Caco-2 (cell line): ENCODE measurements around the gene NUMB. TPM values are rescaled to one million over a fixed set of nuclear protein-coding genes. Genes with fewer than 3 reads are reported as not detected.
"Not testable (repeated sequence)": the region's sequence is repeated elsewhere in the genome, so short reads cannot be mapped to it uniquely, and the experiment has no call there.

Experiments used
- BruUV-seq: library from RNA; stranded (reverse); fragments of 400-500 nt; replicated peaks from 2 replicates; lab custom pipeline; 2021; lab: Mats Ljungman, UMichigan
- CTCF ChIA-PET: fragments of 300-600 bp; sonication (Branson Sonifier 250); formaldehyde crosslinking; loops from one replicate; lab custom pipeline; 2022; ENCODE audit warnings: antibody characterized with exemption; lab: Charles Lee
- POLR2A ChIA-PET: fragments of 300-600 bp; sonication (Branson Sonifier 250); formaldehyde crosslinking; loops from one replicate; lab custom pipeline; 2022; ENCODE audit warnings: antibody characterized with exemption; lab: Charles Lee
- DNase-seq, 2 experiments: peaks; one replicate each; pipeline versions ENCODE4 v3.0.0 to v3.0.0-alpha.2; 2020 to 2022
- H3K27me3 ChIP-seq: replicated peaks from 2 replicates; pipeline ENCODE4 v1.6.0; 2011; ENCODE audit warnings: low read length; ENCODE audit not compliant: control insufficient read depth, insufficient read depth
- H3K36me3 ChIP-seq: 2 replicates; pipeline ENCODE4 v1.5.1; 2011; ENCODE audit warnings: low read length; ENCODE audit not compliant: control insufficient read depth, insufficient read depth
- H3K4me1 ChIP-seq: fragments of 250-450 bp; sonication (Bioruptor Pico); 2 replicates; pipeline ENCODE4 v1.5.1; 2020; ENCODE audit warnings: mild to moderate bottlenecking
- H3K4me3 ChIP-seq: 2 replicates; pipeline ENCODE4 v1.5.1; 2011; ENCODE audit warnings: low read depth, mild to moderate bottlenecking, control low read depth, low read length
- H3K9me3 ChIP-seq: fragments of 250-450 bp; sonication (Bioruptor Pico); 2 replicates; pipeline ENCODE4 v1.5.1; 2020; ENCODE audit warnings: mild to moderate bottlenecking, moderate library complexity
- H3K27ac Mint-ChIP-seq: one replicate; pipeline ENCODE4 v1.8.0; 2022; ENCODE audit warnings: mixed read lengths; ENCODE audit not compliant: unreplicated experiment
- H3K27me3 Mint-ChIP-seq: one replicate; pipeline ENCODE4 v1.8.0; 2022; ENCODE audit warnings: mixed read lengths; ENCODE audit not compliant: insufficient read depth, unreplicated experiment
- H3K36me3 Mint-ChIP-seq: one replicate; pipeline ENCODE4 v1.8.0; 2022; ENCODE audit warnings: mild to moderate bottlenecking, mixed read lengths; ENCODE audit not compliant: insufficient read depth, unreplicated experiment
- H3K4me1 Mint-ChIP-seq: one replicate; pipeline ENCODE4 v1.8.0; 2022; ENCODE audit warnings: low read depth, mixed read lengths; ENCODE audit not compliant: unreplicated experiment
- H3K4me3 Mint-ChIP-seq: one replicate; pipeline ENCODE4 v1.8.0; 2022; ENCODE audit warnings: mild to moderate bottlenecking, moderate library complexity, mixed read lengths; ENCODE audit not compliant: unreplicated experiment
- H3K9me3 Mint-ChIP-seq: one replicate; pipeline ENCODE4 v1.8.0; 2022; ENCODE audit warnings: mixed read lengths; ENCODE audit not compliant: unreplicated experiment
- CTCF ChIP-seq, 2 experiments: fragments of 200-600 bp in 1 of 2; IDR thresholded peaks; 1 replicate in 1 of 2; 2 replicates in 1 of 2; pipeline versions ENCODE4 v1.5.1 to v1.8.0; 2011 to 2022; ENCODE audit warnings: antibody characterized with exemption in 1 of 2, control low read depth in 1 of 2, inconsistent platforms in 1 of 2, low read depth in 1 of 2, low read length in 1 of 2, mild to moderate bottlenecking in 1 of 2, moderate library complexity in 1 of 2; ENCODE audit not compliant: insufficient read depth in 1 of 2, severe bottlenecking in 1 of 2, unreplicated experiment in 1 of 2
- intact Hi-C: fragments of 100-400 bp; cut with micrococcal nuclease; formaldehyde crosslinking; loops from one replicate; pipeline ENCODE4 v1.10.0; 2022; ENCODE audit not compliant: unreplicated experiment
- total RNA-seq: library from RNA; stranded (reverse); gene quantifications from 2 replicates; pipeline ENCODE4 v1.2.3, GENCODE V29; 2022

Gene NUMB
- total RNA-seq, 1 experiment from 2014 or later: 67.6 TPM

GRCh38 chr14:73364559-73364958, 93.8 kb downstream of the NUMB start:
- TF ChIP-seq CTCF (IDR thresholded peaks at IDR 0.05; ENCODE audit: insufficient read depth in 1 of 2, low read depth in 1 of 2, low read length in 1 of 2, severe bottlenecking in 1 of 2, unreplicated experiment in 1 of 2): no peak
- intact Hi-C loops: no loop called here
- H3K4me3 ChIP-seq: no peak overlapping the region
- no TSS peak for BruUV-seq
- Mint-ChIP-seq H3K4me3 (no peak overlapping the region), H3K36me3 (no peaks in the 10 kb centered on the region), H3K27ac (no peak overlapping the region), H3K4me1 (peaks cover 5% of the 10 kb centered on the region), H3K9me3 (no peaks in the 10 kb centered on the region), H3K27me3 (no peaks in the 10 kb centered on the region)
- CTCF ChIA-PET: no interaction called here
- no peak for DNase-seq
- H3K9me3 ChIP-seq: no peaks in the 10 kb centered on the region
- no peaks in the 10 kb centered on the region for H3K27me3 ChIP-seq
- H3K36me3 ChIP-seq: no peaks in the 10 kb centered on the region
- H3K4me1 ChIP-seq: no peaks in the 10 kb centered on the region
- POLR2A ChIA-PET: no interaction called here

- no peak overlapping the region for H3K4me3 Mint-ChIP-seq
- CTCF ChIA-PET: no interaction called here
- Histone ChIP-seq H3K27me3 (no peaks in the 10 kb centered on the region), H3K36me3 (no peaks in the 10 kb centered on the region), H3K4me3 (no peak overlapping the region), H3K4me1 (no peaks in the 10 kb centered on the region), H3K9me3 (no peaks in the 10 kb centered on the region)
- H3K9me3 Mint-ChIP-seq: no peaks in the 10 kb centered on the region
- TF ChIP-seq CTCF (IDR thresholded peaks at IDR 0.05; ENCODE audit: insufficient read depth in 1 of 2, low read depth in 1 of 2, low read length in 1 of 2, severe bottlenecking in 1 of 2, unreplicated experiment in 1 of 2): no peak
- H3K36me3 Mint-ChIP-seq: no peaks in the 10 kb centered on the region
- no peaks in the 10 kb centered on the region for H3K27me3 Mint-ChIP-seq
- no TSS peak for BruUV-seq
- DNase-seq: no peak
- no peak overlapping the region for H3K27ac Mint-ChIP-seq
- POLR2A ChIA-PET: no interaction called here
- peaks cover 14% of the 10 kb centered on the region for H3K4me1 Mint-ChIP-seq
- intact Hi-C loops: no loop called here
Measured at GRCh38 chr14:73359445-73359844, 98.9 kb downstream of the NUMB start.

GRCh38 chr14:73358187-73358586, 100.2 kb downstream of the NUMB start:
- H3K9me3 Mint-ChIP-seq: no peaks in the 10 kb centered on the region
- no peaks in the 10 kb centered on the region for H3K36me3 Mint-ChIP-seq
- intact Hi-C loops: no loop called here
- Histone ChIP-seq H3K27me3 (no peaks in the 10 kb centered on the region), H3K36me3 (no peaks in the 10 kb centered on the region), H3K9me3 (no peaks in the 10 kb centered on the region), H3K4me1 (no peaks in the 10 kb centered on the region), H3K4me3 (no peak overlapping the region)
- TF ChIP-seq CTCF (IDR thresholded peaks at IDR 0.05; ENCODE audit: insufficient read depth in 1 of 2, low read depth in 1 of 2, low read length in 1 of 2, severe bottlenecking in 1 of 2, unreplicated experiment in 1 of 2): no peak
- no TSS peak for BruUV-seq
- ChIA-PET CTCF (interaction anchor here (1.0 kb wide), 1 partner anchor 114 kb away, joined by 4 read pairs; no protein-coding TSS in a partner anchor), POLR2A (no interaction called here)
- peaks cover 14% of the 10 kb centered on the region for H3K4me1 Mint-ChIP-seq
- peak in 1 of 2 experiments; percentile 8 for DNase-seq
- no peak overlapping the region for H3K4me3 Mint-ChIP-seq
- no peak overlapping the region for H3K27ac Mint-ChIP-seq
- H3K27me3 Mint-ChIP-seq: no peaks in the 10 kb centered on the region

GRCh38 chr14:73349091-73349490, 109.3 kb downstream of the NUMB start:
- intact Hi-C loops, H3K27ac Mint-ChIP-seq, H3K27me3 ChIP-seq, DNase-seq, BruUV-seq, H3K36me3 ChIP-seq, H3K4me3 ChIP-seq, H3K4me1 ChIP-seq, H3K9me3 Mint-ChIP-seq, H3K36me3 Mint-ChIP-seq, POLR2A ChIA-PET, H3K9me3 ChIP-seq, H3K4me3 Mint-ChIP-seq, H3K27me3 Mint-ChIP-seq, H3K4me1 Mint-ChIP-seq: not testable (repeated sequence)
- CTCF ChIA-PET: interaction anchor here (0.6 kb wide), 1 partner anchor 11 kb away, joined by 3 read pairs; no protein-coding TSS in a partner anchor
